ENCODE data around the gene ANKS4B. TPM values are rescaled to one million over a fixed set of nuclear protein-coding genes. Genes with fewer than 3 reads are reported as not detected.

ANKS4B gene
- total RNA-seq, 1 experiment from 2014 or later = 3.5 TPM

- H3K9me3 Mint-ChIP-seq (ENCODE audit: unreplicated experiment) = no peaks in the 10 kb centered on the region
- TF ChIP-seq, protein P1, sequence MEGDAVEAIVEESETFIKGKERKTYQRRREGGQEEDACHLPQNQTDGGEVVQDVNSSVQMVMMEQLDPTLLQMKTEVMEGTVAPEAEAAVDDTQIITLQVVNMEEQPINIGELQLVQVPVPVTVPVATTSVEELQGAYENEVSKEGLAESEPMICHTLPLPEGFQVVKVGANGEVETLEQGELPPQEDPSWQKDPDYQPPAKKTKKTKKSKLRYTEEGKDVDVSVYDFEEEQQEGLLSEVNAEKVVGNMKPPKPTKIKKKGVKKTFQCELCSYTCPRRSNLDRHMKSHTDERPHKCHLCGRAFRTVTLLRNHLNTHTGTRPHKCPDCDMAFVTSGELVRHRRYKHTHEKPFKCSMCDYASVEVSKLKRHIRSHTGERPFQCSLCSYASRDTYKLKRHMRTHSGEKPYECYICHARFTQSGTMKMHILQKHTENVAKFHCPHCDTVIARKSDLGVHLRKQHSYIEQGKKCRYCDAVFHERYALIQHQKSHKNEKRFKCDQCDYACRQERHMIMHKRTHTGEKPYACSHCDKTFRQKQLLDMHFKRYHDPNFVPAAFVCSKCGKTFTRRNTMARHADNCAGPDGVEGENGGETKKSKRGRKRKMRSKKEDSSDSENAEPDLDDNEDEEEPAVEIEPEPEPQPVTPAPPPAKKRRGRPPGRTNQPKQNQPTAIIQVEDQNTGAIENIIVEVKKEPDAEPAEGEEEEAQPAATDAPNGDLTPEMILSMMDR (IDR thresholded peaks at IDR 0.05; ENCODE audit: insufficient read depth in 1 of 2, low read depth in 1 of 2, low read length in 1 of 2, severe bottlenecking in 1 of 2, unreplicated experiment in 1 of 2) = no peak
- H3K4me3 Mint-ChIP-seq (ENCODE audit: unreplicated experiment) = no peak overlapping the region
Observed at GRCh38 chr16:21214086-21214485, 19.4 kb upstream of the ANKS4B start.

GRCh38 chr16:21217121-21217520 is 16.4 kb upstream of the ANKS4B start:
- H3K4me1 ChIP-seq = peaks cover 8% of the 10 kb centered on the region
- Mint-ChIP-seq H3K4me3 (ENCODE audit: unreplicated experiment) (no peak overlapping the region), H3K36me3 (ENCODE audit: insufficient read depth, unreplicated experiment) (no peaks in the 10 kb centered on the region), H3K4me1 (ENCODE audit: low read depth, unreplicated experiment) (peaks cover 11% of the 10 kb centered on the region), H3K27me3 (ENCODE audit: insufficient read depth, unreplicated experiment) (no peaks in the 10 kb centered on the region), H3K9me3 (ENCODE audit: unreplicated experiment) (no peaks in the 10 kb centered on the region), H3K27ac (ENCODE audit: unreplicated experiment) (no peak overlapping the region)
- no peaks in the 10 kb centered on the region for H3K9me3 ChIP-seq
- no peaks in the 10 kb centered on the region for H3K27me3 ChIP-seq (replicated peaks; ENCODE audit: control insufficient read depth, insufficient read depth, low read length)
- TF ChIP-seq, protein P1 (IDR thresholded peaks at IDR 0.05; ENCODE audit: insufficient read depth in 1 of 2, low read depth in 1 of 2, low read length in 1 of 2, severe bottlenecking in 1 of 2, unreplicated experiment in 1 of 2) = no peak
- CTCF ChIA-PET = interaction anchor here (1.0 kb wide), 1 partner anchor 83 kb away, joined by 4 read pairs; no protein-coding TSS in a partner anchor
- no peak overlapping the region for H3K4me3 ChIP-seq (ENCODE audit: low read depth, low read length)
- BruUV-seq (replicated peaks) = no TSS peak
- no peak for DNase-seq
- intact Hi-C loops (cut with micrococcal nuclease; ENCODE audit: unreplicated experiment) = no loop called here
- no peaks in the 10 kb centered on the region for H3K36me3 ChIP-seq (ENCODE audit: control insufficient read depth, insufficient read depth, low read length)
- POLR2A ChIA-PET = no interaction called here

More at GRCh38 chr16:21214086-21214485, 19.4 kb upstream of the ANKS4B start:
- ChIA-PET POLR2A (no interaction called here), CTCF (no interaction called here)
- DNase-seq = no peak
- Histone ChIP-seq H3K9me3 (no peaks in the 10 kb centered on the region), H3K27me3 (replicated peaks; ENCODE audit: control insufficient read depth, insufficient read depth, low read length) (no peaks in the 10 kb centered on the region), H3K36me3 (ENCODE audit: control insufficient read depth, insufficient read depth, low read length) (no peaks in the 10 kb centered on the region), H3K4me1 (no peaks in the 10 kb centered on the region), H3K4me3 (ENCODE audit: low read depth, low read length) (no peak overlapping the region)
- BruUV-seq (replicated peaks) = no TSS peak
- H3K36me3 Mint-ChIP-seq (ENCODE audit: insufficient read depth, unreplicated experiment) = no peaks in the 10 kb centered on the region
- intact Hi-C loops (cut with micrococcal nuclease; ENCODE audit: unreplicated experiment) = no loop called here
- no peaks in the 10 kb centered on the region for H3K4me1 Mint-ChIP-seq (ENCODE audit: low read depth, unreplicated experiment)
- H3K27ac Mint-ChIP-seq (ENCODE audit: unreplicated experiment) = no peak overlapping the region
- H3K27me3 Mint-ChIP-seq (ENCODE audit: insufficient read depth, unreplicated experiment) = no peaks in the 10 kb centered on the region

- BruUV-seq (replicated peaks) = no TSS peak
- CTCF ChIA-PET = interaction anchor here (1.0 kb wide), 1 partner anchor 82 kb away, joined by 4 read pairs; no protein-coding TSS in a partner anchor
Observed at GRCh38 chr16:21218153-21218552, 15.3 kb upstream of the ANKS4B start.

More at GRCh38 chr16:21218153-21218552, 15.3 kb upstream of the ANKS4B start:
- Mint-ChIP-seq H3K27ac (ENCODE audit: unreplicated experiment) (no peak overlapping the region), H3K9me3 (ENCODE audit: unreplicated experiment) (no peaks in the 10 kb centered on the region), H3K4me1 (ENCODE audit: low read depth, unreplicated experiment) (peaks cover 19% of the 10 kb centered on the region), H3K27me3 (ENCODE audit: insufficient read depth, unreplicated experiment) (no peaks in the 10 kb centered on the region), H3K36me3 (ENCODE audit: insufficient read depth, unreplicated experiment) (no peaks in the 10 kb centered on the region), H3K4me3 (ENCODE audit: unreplicated experiment) (no peak overlapping the region)
- peaks cover 16% of the 10 kb centered on the region for H3K4me1 ChIP-seq
- DNase-seq = peak in 1 of 2 experiments; percentile 7
- no peak overlapping the region for H3K4me3 ChIP-seq (ENCODE audit: low read depth, low read length)
- no peaks in the 10 kb centered on the region for H3K27me3 ChIP-seq (replicated peaks; ENCODE audit: control insufficient read depth, insufficient read depth, low read length)
- POLR2A ChIA-PET = no interaction called here
- intact Hi-C loops (cut with micrococcal nuclease; ENCODE audit: unreplicated experiment) = no loop called here
- H3K36me3 ChIP-seq (ENCODE audit: control insufficient read depth, insufficient read depth, low read length) = no peaks in the 10 kb centered on the region
- no peaks in the 10 kb centered on the region for H3K9me3 ChIP-seq
- TF ChIP-seq, protein P1 (IDR thresholded peaks at IDR 0.05; ENCODE audit: insufficient read depth in 1 of 2, low read depth in 1 of 2, low read length in 1 of 2, severe bottlenecking in 1 of 2, unreplicated experiment in 1 of 2) = no peak

All from Caco-2 (cell line).